ENCODE results near the gene VPS8.

GRCh38 chr3:185060655-185061054 lies 248.7 kb downstream of the VPS8 start:
- no peak for TF ChIP-seq SUZ12 (IDR thresholded peaks at IDR 0.05)
- TF ChIP-seq NFRKB (IDR thresholded peaks at IDR 0.05), result no peak
- no peak for TF ChIP-seq HDGF (IDR thresholded peaks at IDR 0.05; ENCODE audit: borderline replicate concordance)
- TF ChIP-seq ARNT (IDR thresholded peaks at IDR 0.05), result no peak
- no peak for TF ChIP-seq SP1 (IDR thresholded peaks at IDR 0.05)
- no peak for TF ChIP-seq TARDBP (IDR thresholded peaks at IDR 0.05)
- no peak for TF ChIP-seq BHLHE40 (IDR thresholded peaks at IDR 0.05; ENCODE audit: borderline replicate concordance)
- TF ChIP-seq, protein P1, sequence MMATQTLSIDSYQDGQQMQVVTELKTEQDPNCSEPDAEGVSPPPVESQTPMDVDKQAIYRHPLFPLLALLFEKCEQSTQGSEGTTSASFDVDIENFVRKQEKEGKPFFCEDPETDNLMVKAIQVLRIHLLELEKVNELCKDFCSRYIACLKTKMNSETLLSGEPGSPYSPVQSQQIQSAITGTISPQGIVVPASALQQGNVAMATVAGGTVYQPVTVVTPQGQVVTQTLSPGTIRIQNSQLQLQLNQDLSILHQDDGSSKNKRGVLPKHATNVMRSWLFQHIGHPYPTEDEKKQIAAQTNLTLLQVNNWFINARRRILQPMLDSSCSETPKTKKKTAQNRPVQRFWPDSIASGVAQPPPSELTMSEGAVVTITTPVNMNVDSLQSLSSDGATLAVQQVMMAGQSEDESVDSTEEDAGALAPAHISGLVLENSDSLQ (IDR thresholded peaks at IDR 0.05), result no peak
- TF ChIP-seq CTBP1 (IDR thresholded peaks at IDR 0.05; ENCODE audit: borderline replicate concordance), result no peak
- TF ChIP-seq LEF1 (IDR thresholded peaks at IDR 0.05; ENCODE audit: borderline replicate concordance), result no peak
- TF ChIP-seq FOXA1 (IDR thresholded peaks at IDR 0.05), result no peak
- no peak for TF ChIP-seq FOXK2 (IDR thresholded peaks at IDR 0.05)
- TF ChIP-seq ZNF384 (IDR thresholded peaks at IDR 0.05), result no peak

Measured in HEK293T (cell line).